MM.1S (cell line): ENCODE measurements around the gene MANSC1.

ENCODE experiments used
- EZH2 ChIP-seq: fragments of 300-600 bp; sonication (generic); optimal IDR thresholded peaks from 2 replicates; pipeline ENCODE3; 2017; ENCODE audit warnings: low read depth, mild to moderate bottlenecking, antibody characterized with exemption, low read length, mixed read lengths
- TF ChIP-seq, protein P1 (sequence below): fragments of 300-600 bp; sonication (generic); IDR thresholded peaks from 2 replicates; pipeline ENCODE4 v1.5.1; 2016; ENCODE audit warnings: antibody characterized with exemption, low read length, mixed read lengths

- TF ChIP-seq, protein P1, sequence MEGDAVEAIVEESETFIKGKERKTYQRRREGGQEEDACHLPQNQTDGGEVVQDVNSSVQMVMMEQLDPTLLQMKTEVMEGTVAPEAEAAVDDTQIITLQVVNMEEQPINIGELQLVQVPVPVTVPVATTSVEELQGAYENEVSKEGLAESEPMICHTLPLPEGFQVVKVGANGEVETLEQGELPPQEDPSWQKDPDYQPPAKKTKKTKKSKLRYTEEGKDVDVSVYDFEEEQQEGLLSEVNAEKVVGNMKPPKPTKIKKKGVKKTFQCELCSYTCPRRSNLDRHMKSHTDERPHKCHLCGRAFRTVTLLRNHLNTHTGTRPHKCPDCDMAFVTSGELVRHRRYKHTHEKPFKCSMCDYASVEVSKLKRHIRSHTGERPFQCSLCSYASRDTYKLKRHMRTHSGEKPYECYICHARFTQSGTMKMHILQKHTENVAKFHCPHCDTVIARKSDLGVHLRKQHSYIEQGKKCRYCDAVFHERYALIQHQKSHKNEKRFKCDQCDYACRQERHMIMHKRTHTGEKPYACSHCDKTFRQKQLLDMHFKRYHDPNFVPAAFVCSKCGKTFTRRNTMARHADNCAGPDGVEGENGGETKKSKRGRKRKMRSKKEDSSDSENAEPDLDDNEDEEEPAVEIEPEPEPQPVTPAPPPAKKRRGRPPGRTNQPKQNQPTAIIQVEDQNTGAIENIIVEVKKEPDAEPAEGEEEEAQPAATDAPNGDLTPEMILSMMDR, result no peak
- no peak for TF ChIP-seq EZH2
These were observed 8.5 kb upstream of the MANSC1 start for GRCh38 chr12:12358528-12358927.
